DMS53 (cell line): ENCODE results near the gene CCDC187.
"Not testable (repeated sequence)": the region's sequence is repeated elsewhere in the genome, so short reads cannot be mapped to it uniquely, and the experiment has no call there.

Source experiments
- DNase-seq: peaks from one replicate; lab custom pipeline; 2025; lab: John Stamatoyannopoulos, UW

CCDC187 gene

GRCh38 chr9:136326761-136327303 lies 22.9 kb upstream of the CCDC187 start:
- DNase-seq = no peak

- no peak for DNase-seq
These were observed 22.3 kb upstream of the CCDC187 start for GRCh38 chr9:136326061-136326760.

- no peak for DNase-seq
These were observed 21.5 kb upstream of the CCDC187 start for GRCh38 chr9:136325358-136325757.

- peak; percentile 81 for DNase-seq
These were observed 20.8 kb upstream of the CCDC187 start for GRCh38 chr9:136324501-136325300.

- DNase-seq = peak; percentile 90
These were observed 19.5 kb upstream of the CCDC187 start for GRCh38 chr9:136323371-136323789.

GRCh38 chr9:136322756-136323330 lies 18.9 kb upstream of the CCDC187 start:
- no peak for DNase-seq

GRCh38 chr9:136321561-136321960 lies 17.7 kb upstream of the CCDC187 start:
- DNase-seq = no peak

- not testable (repeated sequence) for DNase-seq
These were observed 17.1 kb upstream of the CCDC187 start for GRCh38 chr9:136320972-136321371.

GRCh38 chr9:136319955-136320354 lies 16.1 kb upstream of the CCDC187 start:
- DNase-seq = not testable (repeated sequence)

GRCh38 chr9:136319244-136319643 lies 15.3 kb upstream of the CCDC187 start:
- not testable (repeated sequence) for DNase-seq

GRCh38 chr9:136318776-136319241 lies 14.9 kb upstream of the CCDC187 start:
- no peak for DNase-seq

- no peak for DNase-seq
These were observed 14.3 kb upstream of the CCDC187 start for GRCh38 chr9:136318111-136318775.

GRCh38 chr9:136317695-136318094 lies 13.8 kb upstream of the CCDC187 start:
- DNase-seq = no peak

- DNase-seq = no peak
These were observed 13.2 kb upstream of the CCDC187 start for GRCh38 chr9:136316896-136317676.

- no peak for DNase-seq
These were observed 12.4 kb upstream of the CCDC187 start for GRCh38 chr9:136316271-136316751.

- no peak for DNase-seq
These were observed 11.1 kb upstream of the CCDC187 start for GRCh38 chr9:136314944-136315343.

- no peak for DNase-seq
These were observed 10.1 kb upstream of the CCDC187 start for GRCh38 chr9:136314056-136314416.

GRCh38 chr9:136313111-136314055 lies 9.5 kb upstream of the CCDC187 start:
- DNase-seq = no peak

GRCh38 chr9:136312436-136312835 lies 8.5 kb upstream of the CCDC187 start:
- DNase-seq = peak; percentile 72

- peak; percentile 47 for DNase-seq
These were observed 8.1 kb upstream of the CCDC187 start for GRCh38 chr9:136312009-136312375.
